Astrocyte (in vitro differentiated cells and primary cell): Measurements from ENCODE around the gene AXL. TPM values are rescaled to one million over a fixed set of nuclear protein-coding genes. Genes with fewer than 3 reads are reported as not detected.
"Not testable (repeated sequence)": the region's sequence is repeated elsewhere in the genome, so short reads cannot be mapped to it uniquely, and the experiment has no call there.

Source experiments
- DNase-seq: peaks from one replicate; pipeline ENCODE4 v3.0.0-alpha.2; 2010; ENCODE audit warnings: low read depth
- FAIRE-seq: peaks from 2 replicates; lab custom pipeline; 2011; peaks lifted over from hg19 to GRCh38; lab: Jason Lieb, UNC
- H2AFZ ChIP-seq: 2 replicates; pipeline ENCODE4 v1.6.0; 2012; ENCODE audit warnings: low read depth, low read length, inconsistent platforms
- H3K27ac ChIP-seq: 2 replicates; pipeline ENCODE4 v1.5.1; 2011; ENCODE audit warnings: low read depth, low read length, inconsistent platforms
- H3K27me3 ChIP-seq: 2 replicates; pipeline ENCODE4 v1.6.0; 2011; ENCODE audit warnings: low read length, inconsistent platforms; ENCODE audit not compliant: insufficient read depth
- H3K36me3 ChIP-seq: 2 replicates; pipeline ENCODE4 v1.5.1; 2011; ENCODE audit warnings: low read length, inconsistent platforms; ENCODE audit not compliant: insufficient read depth
- H3K4me1 ChIP-seq: 2 replicates; pipeline ENCODE4 v1.5.1; 2011; ENCODE audit warnings: low read length, inconsistent platforms; ENCODE audit not compliant: insufficient read depth
- H3K4me2 ChIP-seq: 2 replicates; pipeline ENCODE4 v1.6.0; 2012; ENCODE audit warnings: low read length, inconsistent platforms
- H3K4me3 ChIP-seq: 2 replicates; pipeline ENCODE4 v1.5.1; 2011; ENCODE audit warnings: low read depth, mild to moderate bottlenecking, low read length, inconsistent platforms; ENCODE audit not compliant: insufficient read depth
- H3K79me2 ChIP-seq: 2 replicates; pipeline ENCODE4 v1.6.0; 2012; ENCODE audit warnings: mild to moderate bottlenecking, low read length, inconsistent platforms; ENCODE audit not compliant: insufficient read depth
- H3K9ac ChIP-seq: 2 replicates; pipeline ENCODE4 v1.6.0; 2012; ENCODE audit warnings: mild to moderate bottlenecking, low read length, inconsistent platforms
- H3K9me3 ChIP-seq: 2 replicates; pipeline ENCODE4 v1.5.1; 2012; ENCODE audit warnings: low read depth, mild to moderate bottlenecking, low read length, inconsistent platforms; ENCODE audit not compliant: insufficient read depth
- H4K20me1 ChIP-seq: 2 replicates; pipeline ENCODE4 v1.6.0; 2012; ENCODE audit warnings: low read length, inconsistent platforms; ENCODE audit not compliant: insufficient read depth
- H3K27ac Mint-ChIP-seq: one replicate; pipeline ENCODE4 v1.8.0; 2021; ENCODE audit warnings: mild to moderate bottlenecking, mixed read lengths; ENCODE audit not compliant: unreplicated experiment
- H3K27me3 Mint-ChIP-seq: one replicate; pipeline ENCODE4 v1.8.0; 2021; ENCODE audit warnings: low read depth, mixed read lengths; ENCODE audit not compliant: unreplicated experiment
- H3K36me3 Mint-ChIP-seq: one replicate; pipeline ENCODE4 v1.8.0; 2021; ENCODE audit warnings: low read depth, mixed read lengths; ENCODE audit not compliant: unreplicated experiment
- H3K4me1 Mint-ChIP-seq: one replicate; pipeline ENCODE4 v1.8.0; 2021; ENCODE audit warnings: low read depth, mixed read lengths; ENCODE audit not compliant: unreplicated experiment
- H3K4me3 Mint-ChIP-seq: one replicate; pipeline ENCODE4 v1.8.0; 2021; ENCODE audit warnings: mild to moderate bottlenecking, moderate library complexity, mixed read lengths; ENCODE audit not compliant: unreplicated experiment
- H3K9me3 Mint-ChIP-seq: one replicate; pipeline ENCODE4 v1.8.0; 2021; ENCODE audit warnings: mild to moderate bottlenecking, mixed read lengths; ENCODE audit not compliant: unreplicated experiment
- EZH2 ChIP-seq: IDR thresholded peaks from 2 replicates; pipeline ENCODE4 v1.6.1; 2012; ENCODE audit warnings: mild to moderate bottlenecking, low read length, inconsistent platforms; ENCODE audit not compliant: insufficient read depth
- total RNA-seq: library from RNA; stranded (reverse); gene quantifications from 2 replicates; pipeline ENCODE4 v1.2.1, GENCODE V29; 2021
- TF ChIP-seq, protein P1 (sequence below): IDR thresholded peaks from 2 replicates; pipeline ENCODE4 v1.5.1; 2011; ENCODE audit warnings: low read depth, mild to moderate bottlenecking, inconsistent platforms, low read length, moderate library complexity; ENCODE audit not compliant: insufficient read depth

AXL gene
- total RNA-seq, 1 donor from 2014 or later: 156 TPM

DNA sequence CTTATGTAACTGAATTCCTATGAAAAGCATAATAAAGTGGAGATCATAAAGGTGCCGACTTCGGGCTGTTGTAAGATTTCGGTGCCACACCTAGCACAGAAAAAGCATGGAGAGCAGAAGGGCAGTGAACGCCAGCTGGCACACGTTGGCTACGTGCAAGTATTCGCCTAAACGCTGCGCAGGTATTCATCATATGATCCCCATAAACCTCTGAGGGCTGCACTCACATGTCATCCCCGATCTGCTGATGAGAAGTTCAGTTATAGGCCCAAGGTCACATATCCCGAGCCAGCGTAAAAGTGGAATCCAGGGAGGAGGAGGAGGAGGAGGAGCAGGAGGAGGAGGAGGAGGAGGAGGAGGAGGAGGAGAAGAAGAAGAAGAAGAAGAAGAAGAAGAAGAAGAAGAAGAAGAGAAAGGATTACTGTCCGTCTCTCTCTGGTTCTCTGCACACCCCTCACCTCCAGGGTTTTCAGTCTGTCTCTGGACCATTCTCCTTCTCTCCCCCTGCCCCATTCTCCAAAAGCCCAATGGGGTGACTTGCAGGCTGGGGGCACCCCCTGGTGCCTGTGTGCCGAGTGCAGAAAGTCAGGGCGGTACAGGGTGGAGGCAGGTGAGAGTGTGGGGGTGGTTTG lies 44.6 kb upstream of the AXL start:
- H3K27ac ChIP-seq: no peak overlapping the region
- no peak overlapping the region for H3K4me3 Mint-ChIP-seq
- peaks cover 8% of the 10 kb centered on the region for H3K4me1 Mint-ChIP-seq
- TF ChIP-seq, protein P1, sequence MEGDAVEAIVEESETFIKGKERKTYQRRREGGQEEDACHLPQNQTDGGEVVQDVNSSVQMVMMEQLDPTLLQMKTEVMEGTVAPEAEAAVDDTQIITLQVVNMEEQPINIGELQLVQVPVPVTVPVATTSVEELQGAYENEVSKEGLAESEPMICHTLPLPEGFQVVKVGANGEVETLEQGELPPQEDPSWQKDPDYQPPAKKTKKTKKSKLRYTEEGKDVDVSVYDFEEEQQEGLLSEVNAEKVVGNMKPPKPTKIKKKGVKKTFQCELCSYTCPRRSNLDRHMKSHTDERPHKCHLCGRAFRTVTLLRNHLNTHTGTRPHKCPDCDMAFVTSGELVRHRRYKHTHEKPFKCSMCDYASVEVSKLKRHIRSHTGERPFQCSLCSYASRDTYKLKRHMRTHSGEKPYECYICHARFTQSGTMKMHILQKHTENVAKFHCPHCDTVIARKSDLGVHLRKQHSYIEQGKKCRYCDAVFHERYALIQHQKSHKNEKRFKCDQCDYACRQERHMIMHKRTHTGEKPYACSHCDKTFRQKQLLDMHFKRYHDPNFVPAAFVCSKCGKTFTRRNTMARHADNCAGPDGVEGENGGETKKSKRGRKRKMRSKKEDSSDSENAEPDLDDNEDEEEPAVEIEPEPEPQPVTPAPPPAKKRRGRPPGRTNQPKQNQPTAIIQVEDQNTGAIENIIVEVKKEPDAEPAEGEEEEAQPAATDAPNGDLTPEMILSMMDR: no peak
- H3K4me1 ChIP-seq: peaks cover 11% of the 10 kb centered on the region
- H3K4me3 ChIP-seq: no peak overlapping the region
- no peaks in the 10 kb centered on the region for H3K9me3 ChIP-seq
- FAIRE-seq (no peak), DNase-seq (no peak)
- H3K36me3 ChIP-seq: no peaks in the 10 kb centered on the region
- H2AFZ ChIP-seq: no peak overlapping the region
- H3K79me2 ChIP-seq: no peaks in the 10 kb centered on the region
- no peaks in the 10 kb centered on the region for H3K27me3 ChIP-seq
- H3K36me3 Mint-ChIP-seq: no peaks in the 10 kb centered on the region
- H3K27ac Mint-ChIP-seq: no peak overlapping the region
- peaks cover 5% of the 10 kb centered on the region for H3K27me3 Mint-ChIP-seq
- H4K20me1 ChIP-seq: no peaks in the 10 kb centered on the region
- no peak overlapping the region for H3K9ac ChIP-seq
- no peak overlapping the region for H3K4me2 ChIP-seq
- H3K9me3 Mint-ChIP-seq: no peaks in the 10 kb centered on the region

DNA sequence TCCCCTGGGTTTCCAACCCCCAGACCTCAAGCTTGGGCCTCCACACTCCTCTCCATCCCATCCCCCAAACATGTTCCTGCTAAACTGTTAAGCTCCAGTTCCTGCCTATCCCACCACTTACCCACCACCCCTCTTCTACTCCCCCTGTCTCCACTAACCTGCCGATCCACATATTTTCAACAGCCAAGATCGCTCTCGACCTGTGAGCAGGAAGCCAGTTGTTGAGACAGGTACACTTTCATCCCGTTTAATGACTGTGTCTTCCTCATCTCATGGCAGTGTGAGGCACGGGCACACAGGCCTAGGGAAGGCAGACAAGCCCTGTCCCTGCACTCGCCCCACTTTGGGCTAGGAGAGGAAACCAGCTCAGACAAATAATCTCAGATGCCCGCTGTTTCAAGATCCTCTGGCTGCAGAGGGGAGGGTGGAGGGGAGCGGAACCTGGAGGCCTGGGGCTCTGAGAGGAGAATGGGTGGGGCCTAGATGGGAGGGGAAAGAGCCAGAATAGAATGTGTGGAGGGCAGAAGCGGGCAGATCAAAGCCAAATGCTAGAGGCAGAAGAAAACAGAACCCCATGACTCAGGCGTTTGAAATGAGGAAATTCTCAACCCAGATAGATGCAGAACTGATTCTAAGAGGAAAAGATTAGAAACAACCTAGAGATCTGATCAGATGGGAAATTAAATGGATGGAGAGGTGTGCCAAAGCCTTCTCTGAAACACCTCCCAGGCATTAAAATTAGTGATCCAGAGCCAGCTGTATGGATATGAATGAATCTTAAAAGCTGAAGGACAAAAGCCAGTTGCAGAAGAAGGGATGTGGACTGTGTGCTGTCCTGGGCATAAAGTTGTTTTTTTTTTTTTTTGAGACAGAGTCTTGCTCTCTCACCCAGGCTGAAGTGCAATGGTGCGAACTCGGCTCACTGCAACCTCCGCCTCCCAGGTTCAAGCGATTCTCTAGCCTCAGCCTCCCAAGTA lies 42.9 kb upstream of the AXL start:
- TF ChIP-seq, protein P1: no peak
- no peak for TF ChIP-seq EZH2
- Mint-ChIP-seq H3K27ac (peak overlapping the region; percentile 79), H3K36me3 (no peaks in the 10 kb centered on the region), H3K4me1 (peaks cover 8% of the 10 kb centered on the region), H3K9me3 (no peaks in the 10 kb centered on the region), H3K4me3 (peak overlapping the region; percentile 51), H3K27me3 (peaks cover 5% of the 10 kb centered on the region)
- DNase-seq (peak; percentile 73), FAIRE-seq (peak; percentile 87)
- Histone ChIP-seq H3K36me3 (no peaks in the 10 kb centered on the region), H3K79me2 (no peaks in the 10 kb centered on the region), H3K27me3 (no peaks in the 10 kb centered on the region), H3K4me3 (no peak overlapping the region), H3K9me3 (no peaks in the 10 kb centered on the region), H4K20me1 (no peaks in the 10 kb centered on the region), H3K27ac (no peak overlapping the region), H3K4me2 (peak overlapping the region; percentile 72), H2AFZ (peak overlapping the region; percentile 74), H3K9ac (peak overlapping the region; percentile 34), H3K4me1 (peaks cover 11% of the 10 kb centered on the region)

DNA sequence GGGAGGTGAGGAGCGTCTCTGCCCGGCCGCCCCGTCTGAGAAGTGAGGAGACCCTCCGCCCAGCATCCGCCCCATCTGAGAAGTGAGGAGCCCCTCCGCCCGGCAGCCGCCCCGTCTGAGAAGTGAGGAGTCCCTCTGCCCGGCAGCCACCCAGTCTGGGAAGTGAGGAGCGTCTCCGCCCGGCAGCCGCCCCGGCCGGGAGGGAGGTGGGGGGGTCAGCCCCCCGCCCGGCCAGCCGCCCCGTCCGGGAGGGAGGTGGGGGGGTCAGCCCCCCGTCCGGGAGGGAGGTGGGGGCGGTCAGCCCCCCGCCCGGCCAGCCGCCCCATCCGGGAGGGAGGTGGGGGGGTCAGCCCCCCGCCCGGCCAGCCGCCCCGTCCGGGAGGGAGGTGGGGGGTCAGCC lies 38.9 kb upstream of the AXL start:
- H3K4me3 Mint-ChIP-seq, H3K9me3 ChIP-seq, H4K20me1 ChIP-seq, H3K27ac ChIP-seq, H3K9me3 Mint-ChIP-seq, H3K27me3 ChIP-seq, FAIRE-seq, H3K9ac ChIP-seq, H3K4me2 ChIP-seq, H2AFZ ChIP-seq, H3K36me3 Mint-ChIP-seq, H3K4me1 Mint-ChIP-seq, H3K79me2 ChIP-seq, H3K27ac Mint-ChIP-seq, DNase-seq, H3K27me3 Mint-ChIP-seq, H3K36me3 ChIP-seq, H3K4me3 ChIP-seq: not testable (repeated sequence)
- H3K4me1 ChIP-seq: peaks cover 11% of the 10 kb centered on the region
